K562 (cell line): ENCODE data around the gene TUBGCP5. TPM values are rescaled to one million over a fixed set of nuclear protein-coding genes. Genes with fewer than 3 reads are reported as not detected.

ENCODE experiments used
- ATAC-seq: fragments of 200-7000 bp; cut with Tn5 transposase; 3 replicates; pipeline ENCODE4 v1.9.1; 2020; ENCODE audit warnings: moderate library complexity
- BruUV-seq: library from RNA; stranded (reverse); fragments of 400-500 nt; replicated peaks from 2 replicates; lab custom pipeline; 2021; lab: Mats Ljungman, UMichigan
- CTCF ChIA-PET: fragments of 300-600 bp; formaldehyde crosslinking; extraction: SDS; loops from one replicate; lab custom pipeline; 2021; ENCODE audit warnings: low intra/inter-chr PET ratio; lab: Yijun Ruan, JAX
- POLR2A ChIA-PET: fragments of 300-600, 350-650 bp; sonication (Branson Sonifier 250); formaldehyde crosslinking; extraction: SDS; loops from one replicate; lab custom pipeline; 2021; ENCODE audit warnings: antibody characterized with exemption, inconsistent platforms; lab: Yijun Ruan, JAX
- DNase-seq, 4 experiments: peaks; one replicate each; pipeline versions ENCODE4 v3.0.0 to v3.0.0-alpha.2; 2011 to 2018; ENCODE audit warnings: low spot score in 3 of 4, mixed read lengths in 3 of 4; ENCODE audit errors: extremely low read depth in 1 of 4
- FAIRE-seq: peaks from 2 replicates; lab custom pipeline; 2011; peaks lifted over from hg19 to GRCh38; lab: Jason Lieb, UNC
- H2AFZ ChIP-seq: 2 replicates; pipeline ENCODE4 v1.6.0; 2011; ENCODE audit warnings: low read depth, low read length, control low read depth, inconsistent platforms
- H3K27ac ChIP-seq: fragments of 200-600 bp; 3 replicates; pipeline ENCODE4 v1.8.0; 2011; ENCODE audit warnings: low read depth, mild to moderate bottlenecking, control low read depth, inconsistent platforms, low read length, moderate library complexity, mixed read lengths; ENCODE audit errors: extremely low read depth
- H3K27me3 ChIP-seq, 2 experiments: fragments of 300-600 bp in 1 of 2; 2 replicates in 1 of 2; 3 replicates in 1 of 2; pipeline versions ENCODE4 v1.6.0 to v1.8.0; 2011; ENCODE audit warnings: inconsistent platforms in 2 of 2, low read length in 2 of 2, mild to moderate bottlenecking in 1 of 2, mixed read lengths in 1 of 2, moderate library complexity in 1 of 2; ENCODE audit not compliant: control insufficient read depth in 2 of 2, insufficient read depth in 2 of 2
- H3K36me3 ChIP-seq: fragments of 300-600 bp; 3 replicates; pipeline ENCODE4 v1.8.0; 2011; ENCODE audit warnings: mild to moderate bottlenecking, low read length, inconsistent platforms; ENCODE audit not compliant: control insufficient read depth, insufficient read depth
- H3K4me1 ChIP-seq, 2 experiments: fragments of 200-600 bp in 1 of 2; replicated peaks in 1 of 2; 2 replicates in 1 of 2; 3 replicates in 1 of 2; pipeline versions ENCODE4 v1.5.1 to v1.8.0; 2011; ENCODE audit warnings: inconsistent platforms in 2 of 2, low read length in 2 of 2, mild to moderate bottlenecking in 1 of 2, mixed read lengths in 1 of 2, moderate library complexity in 1 of 2; ENCODE audit not compliant: control insufficient read depth in 2 of 2, insufficient read depth in 2 of 2
- H3K4me2 ChIP-seq: 2 replicates; pipeline ENCODE4 v1.6.1; 2011; ENCODE audit warnings: low read length, control low read depth, inconsistent platforms, mixed read lengths; ENCODE audit not compliant: insufficient read depth
- H3K4me3 ChIP-seq: fragments of 200-600 bp; sonication (generic), shearing (Covaris generic); 2 replicates; pipeline ENCODE4 v1.5.1; 2016; ENCODE audit warnings: control low read depth, inconsistent platforms
- H3K79me2 ChIP-seq: fragments of 200-600 bp; 3 replicates; pipeline ENCODE4 v1.8.0; 2011; ENCODE audit warnings: low read length, inconsistent platforms; ENCODE audit not compliant: control insufficient read depth, insufficient read depth
- H3K9ac ChIP-seq, 2 experiments: 2 replicates each; pipeline versions ENCODE4 v1.6.0 to v1.6.1; 2011; ENCODE audit warnings: low read depth in 2 of 2, low read length in 2 of 2, control low read depth in 1 of 2, inconsistent platforms in 1 of 2, mild to moderate bottlenecking in 1 of 2, mixed read lengths in 1 of 2; ENCODE audit not compliant: insufficient read depth in 1 of 2
- H3K9me1 ChIP-seq: one replicate; pipeline ENCODE4 v1.6.0; 2011; ENCODE audit warnings: inconsistent platforms, mild to moderate bottlenecking, low read length, moderate library complexity; ENCODE audit not compliant: control insufficient read depth, insufficient read depth
- H3K9me3 ChIP-seq: replicated peaks from 2 replicates; pipeline ENCODE4 v1.5.1; 2011; ENCODE audit warnings: low read depth, low read length, inconsistent platforms; ENCODE audit not compliant: control insufficient read depth, insufficient read depth
- H4K20me1 ChIP-seq: replicated peaks from 2 replicates; pipeline ENCODE4 v1.6.1; 2011; ENCODE audit warnings: low read length, inconsistent platforms, mixed read lengths; ENCODE audit not compliant: control insufficient read depth, insufficient read depth
- ATF4 ChIP-seq: fragments of 450-650 bp; formaldehyde crosslinking; IDR thresholded peaks from 2 replicates; pipeline ENCODE4 v1.4.0; 2022; ENCODE audit warnings: mild to moderate bottlenecking, moderate library complexity
- NCOA6 ChIP-seq: fragments of 450-650 bp; IDR thresholded peaks from 2 replicates; pipeline ENCODE4 v1.6.1; 2017; ENCODE audit warnings: mild to moderate bottlenecking
- ZEB2 ChIP-seq: fragments of 450-650 bp; IDR thresholded peaks from 2 replicates; pipeline ENCODE4 v1.6.1; 2016
- ZNF395 ChIP-seq: fragments of 200-800 bp; sonication (Bioruptor generic); IDR thresholded peaks from 2 replicates; pipeline ENCODE4 v1.6.1; 2017; ENCODE audit warnings: missing genetic modification characterization, missing compliant biosample characterization
- WGBS: fragments of 100-300 bp; shearing (Covaris generic); methylation state at CpG from one replicate; pipeline ENCODE4 v1.1.6; 2016; ENCODE audit warnings: low coverage, mixed read lengths; ENCODE audit not compliant: insufficient coverage; ENCODE audit errors: missing lambda C conversion rate; 5-methylcytosine and 5-hydroxymethylcytosine counted together
- in situ Hi-C: fragments of 300-500 bp; cut with MboI; formaldehyde crosslinking; loops from 4 replicates; pipeline ENCODE4 v1.15.0; 2018; ENCODE audit warnings: inconsistent platforms, mixed read lengths
- intact Hi-C: fragments of 100-400 bp; cut with micrococcal nuclease; formaldehyde crosslinking; loops from 2 replicates; pipeline ENCODE4 v1.14.2; 2022
- polyA plus RNA-seq, 8 experiments: library from polyadenylated mRNA; depleted of rRNA in 4 of 8; stranded (reverse) in 5 of 8; unstranded in 3 of 8; fragments of >200 nt; fragmentation: Nextera tagmentation in 2 of 8; fragmentation: Illumina TruSeq in 1 of 8; extraction: Ambion mirVana in 2 of 8; extraction: Trizol in 1 of 8; gene quantifications; 2 replicates each; pipeline versions ENCODE4 v1.2.1 to v1.2.3, GENCODE V29; 2011 to 2014; ENCODE audit warnings: inconsistent platforms in 1 of 8, missing spikeins in 1 of 8
- total RNA-seq, 7 experiments: library from RNA; depleted of rRNA in 6 of 7; stranded (reverse); fragments of >200 nt in 6 of 7; fragmentation: Illumina TruSeq in 2 of 7; extraction: Trizol in 2 of 7; gene quantifications; 2 replicates each; pipeline versions ENCODE4 v1.2.1 to v1.2.3, GENCODE V29; 2011 to 2021; ENCODE audit warnings: low replicate concordance in 1 of 7
- TF ChIP-seq, protein P1 (sequence below), 2 experiments: fragments of 450-650 bp in 1 of 2; sonication (generic) in 1 of 2; formaldehyde crosslinking; conservative IDR thresholded peaks; 2 replicates each; pipeline versions ENCODE4 v1.4.0 to v1.8.1; 2020 to 2022; ENCODE audit warnings: mild to moderate bottlenecking in 1 of 2, missing genetic modification reagents in 1 of 2

Gene TUBGCP5
- total and polyA plus RNA-seq, 9 of the 15 experiments (the other 6 are each of a cell fraction or from before 2014, with no cell fraction given) = 5.8 to 33.9 (median 23.2) TPM

DNA sequence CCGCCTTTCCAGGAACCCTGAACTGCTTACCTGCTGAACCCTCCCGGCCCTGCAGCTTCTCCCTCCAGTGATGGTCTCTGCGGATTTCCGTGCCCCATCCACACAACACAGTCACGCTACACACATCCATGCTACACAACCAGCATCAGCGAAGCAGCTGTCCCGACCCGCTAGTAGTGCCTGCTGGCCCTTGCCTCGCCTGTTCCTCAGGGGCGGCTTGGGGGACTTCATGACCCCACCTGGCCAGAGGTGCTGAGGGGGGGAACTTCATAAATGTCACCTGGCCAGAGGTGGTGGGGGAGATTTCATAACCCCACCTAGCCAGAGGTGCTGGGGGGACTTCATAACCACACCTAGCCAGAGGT, 530 bp upstream of the TUBGCP5 start:
- Histone ChIP-seq H3K79me2 (peaks cover 18% of the 10 kb centered on the region), H3K27me3 (no peaks in the 10 kb centered on the region), H3K36me3 (peaks cover 13% of the 10 kb centered on the region; the same call in 1 of the 3 replicates), H3K27ac (peak overlapping the region; percentile 58), H3K4me3 (peak overlapping the region; percentile 93), H2AFZ (peak overlapping the region; percentile 91), H4K20me1 (no peaks in the 10 kb centered on the region), H3K9me3 (no peaks in the 10 kb centered on the region), H3K9ac (peak overlapping the region; percentile 78 to 98), H3K4me2 (peak overlapping the region; percentile 96), H3K4me1 (peaks cover 3 to 6% of the 10 kb centered on the region in 2 experiments; a peak in 4 of 5 replicates), H3K9me1 (no peaks in the 10 kb centered on the region)
- intact Hi-C loops = loop anchor here (5.0 kb wide), 1 partner anchor 42 kb away; no protein-coding TSS in a partner anchor
- DNase-seq = no peak
- 1% methylated on average over 10 of the region's 10 CpGs for WGBS
- POLR2A ChIA-PET = interaction anchor here (0.6 to 2.8 kb wide), 8 partner anchors 10 to 730 kb away, joined by 3 to 24 read pairs (median 3); no protein-coding TSS in a partner anchor
- CTCF ChIA-PET = no interaction called here
- no peak for FAIRE-seq
- BruUV-seq = TSS peak; percentile 89
- in situ Hi-C loops = no loop called here
- TF ChIP-seq NCOA6 (peak; percentile 46; the same call in 1 of the 2 replicates), ZNF395 (CRISPR knock-in tag) (peak; percentile 7; the same call in 1 of the 2 replicates), ZEB2 (0 out of 2 replicates have a peak, but pooled peaks have one; percentile 20), ATF4 (no peak)
- TF ChIP-seq, protein P1, sequence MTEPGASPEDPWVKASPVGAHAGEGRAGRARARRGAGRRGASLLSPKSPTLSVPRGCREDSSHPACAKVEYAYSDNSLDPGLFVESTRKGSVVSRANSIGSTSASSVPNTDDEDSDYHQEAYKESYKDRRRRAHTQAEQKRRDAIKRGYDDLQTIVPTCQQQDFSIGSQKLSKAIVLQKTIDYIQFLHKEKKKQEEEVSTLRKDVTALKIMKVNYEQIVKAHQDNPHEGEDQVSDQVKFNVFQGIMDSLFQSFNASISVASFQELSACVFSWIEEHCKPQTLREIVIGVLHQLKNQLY (CRISPR knock-in tag; conservative IDR thresholded peaks at IDR 0.05) = 0 out of 4 replicates have a peak, but pooled peaks of 1 of the 2 experiments have one; percentile 32
- peak; percentile 46 for ATAC-seq
